GM12878 (cell line): ENCODE results near the gene SLC25A42. TPM values are rescaled to one million over a fixed set of nuclear protein-coding genes. Genes with fewer than 3 reads are reported as not detected.

ENCODE experiments used
- ATF7 ChIP-seq: fragments of 450-650 bp; IDR thresholded peaks from 2 replicates; pipeline ENCODE4 v1.6.1; 2016; ENCODE audit warnings: low read depth, mild to moderate bottlenecking
- BACH1 ChIP-seq: fragments of 450-650 bp; IDR thresholded peaks from 2 replicates; pipeline ENCODE4 v1.6.1; 2017; ENCODE audit warnings: mild to moderate bottlenecking, borderline replicate concordance
- CHD4 ChIP-seq: fragments of 200-600 bp; sonication (generic); IDR thresholded peaks from 2 replicates; pipeline ENCODE4 v1.6.1; 2016; ENCODE audit warnings: mild to moderate bottlenecking
- DPF2 ChIP-seq: fragments of 450-650 bp; IDR thresholded peaks from 2 replicates; pipeline ENCODE4 v1.6.1; 2017; ENCODE audit warnings: mild to moderate bottlenecking
- EGR1 ChIP-seq, 2 experiments: IDR thresholded peaks; 1 replicate in 1 of 2; 2 replicates in 1 of 2; pipeline ENCODE4 v1.6.1; 2011 to 2012; ENCODE audit warnings: low read depth in 2 of 2, low read length in 2 of 2, borderline replicate concordance in 1 of 2, mild to moderate bottlenecking in 1 of 2, moderate library complexity in 1 of 2
- ESRRA ChIP-seq: IDR thresholded peaks from 2 replicates; pipeline ENCODE4 v1.6.1; 2012; ENCODE audit warnings: mild to moderate bottlenecking, low read length, improper control_type of control experiment
- ETV6 ChIP-seq, 2 experiments: fragments of 450-650 bp in 1 of 2; IDR thresholded peaks in 1 of 2; conservative IDR thresholded peaks in 1 of 2; 2 replicates each; pipeline ENCODE4 v1.6.1; 2014; ENCODE audit warnings: antibody characterized with exemption in 1 of 2, borderline replicate concordance in 1 of 2, low read depth in 1 of 2, mild to moderate bottlenecking in 1 of 2, moderate library complexity in 1 of 2
- FOS ChIP-seq: IDR thresholded peaks from 3 replicates; pipeline ENCODE4 v1.6.1; 2011; ENCODE audit warnings: borderline replicate concordance; ENCODE audit not compliant: insufficient read length; ENCODE audit errors: extremely low read depth
- IKZF2 ChIP-seq, 2 experiments: fragments of 450-650 bp; IDR thresholded peaks; 2 replicates each; pipeline ENCODE4 v1.6.1; 2017; ENCODE audit warnings: mild to moderate bottlenecking in 2 of 2, moderate library complexity in 2 of 2
- IRF3 ChIP-seq: fragments of 450-650 bp; IDR thresholded peaks from 2 replicates; pipeline ENCODE4 v1.6.1; 2014; ENCODE audit warnings: mild to moderate bottlenecking
- MLLT1 ChIP-seq: fragments of 450-650 bp; IDR thresholded peaks from 2 replicates; pipeline ENCODE4 v1.6.1; 2016; ENCODE audit warnings: mild to moderate bottlenecking
- MXI1 ChIP-seq: fragments of 150-350 bp; IDR thresholded peaks from 2 replicates; pipeline ENCODE4 v1.6.1; 2011; ENCODE audit warnings: low read depth, mild to moderate bottlenecking, inconsistent platforms, low read length, improper control_type of control experiment
- NFIC ChIP-seq: IDR thresholded peaks from 2 replicates; pipeline ENCODE4 v1.6.1; 2012; ENCODE audit warnings: low read depth, mild to moderate bottlenecking, inconsistent platforms, low read length, moderate library complexity
- NKRF ChIP-seq: fragments of 450-650 bp; conservative IDR thresholded peaks from 2 replicates; pipeline ENCODE4 v1.6.1; 2017; ENCODE audit warnings: mild to moderate bottlenecking, moderate library complexity
- NR2C1 ChIP-seq: fragments of 450-650 bp; IDR thresholded peaks from 2 replicates; pipeline ENCODE4 v1.6.1; 2017; ENCODE audit warnings: antibody characterized with exemption, mild to moderate bottlenecking, moderate library complexity
- PML ChIP-seq: IDR thresholded peaks from 2 replicates; pipeline ENCODE4 v1.6.1; 2012; ENCODE audit warnings: low read length, inconsistent platforms
- POLR2A ChIP-seq: IDR thresholded peaks from 2 replicates; pipeline ENCODE4 v1.6.1; 2011; ENCODE audit warnings: low read depth, mild to moderate bottlenecking, low read length
- RFX5 ChIP-seq: IDR thresholded peaks from 2 replicates; pipeline ENCODE4 v1.6.1; 2011; ENCODE audit warnings: low read depth, low read length, improper control_type of control experiment
- SIN3A ChIP-seq: IDR thresholded peaks from 2 replicates; pipeline ENCODE4 v1.6.1; 2012; ENCODE audit warnings: low read depth, low read length, improper control_type of control experiment
- SMAD1 ChIP-seq: fragments of 450-650 bp; IDR thresholded peaks from 2 replicates; pipeline ENCODE4 v1.6.1; 2018; ENCODE audit warnings: mild to moderate bottlenecking, low read depth; ENCODE audit not compliant: partially characterized antibody
- SRF ChIP-seq, 2 experiments: IDR thresholded peaks; 2 replicates each; pipeline ENCODE4 v1.6.1; 2011; ENCODE audit warnings: low read depth in 2 of 2, low read length in 2 of 2, mild to moderate bottlenecking in 1 of 2, moderate library complexity in 1 of 2
- STAT3 ChIP-seq: IDR thresholded peaks from 2 replicates; pipeline ENCODE4 v1.6.1; 2011; ENCODE audit warnings: low read depth, low read length, improper control_type of control experiment
- YBX1 ChIP-seq: fragments of 450-650 bp; IDR thresholded peaks from 2 replicates; pipeline ENCODE4 v1.6.1; 2016; ENCODE audit warnings: antibody characterized with exemption
- ZBTB11 ChIP-seq: fragments of 450-650 bp; formaldehyde crosslinking; IDR thresholded peaks from 2 replicates; pipeline ENCODE4 v1.5.0; 2022; ENCODE audit warnings: mild to moderate bottlenecking, missing genetic modification characterization
- polyA plus RNA-seq, 11 experiments: library from polyadenylated mRNA; depleted of rRNA in 4 of 11; unstranded in 6 of 11; stranded (reverse) in 5 of 11; fragments of >200 nt; fragmentation: Nextera tagmentation in 4 of 11; fragmentation: Illumina TruSeq in 1 of 11; extraction: Ambion mirVana in 4 of 11; extraction: Trizol in 1 of 11; gene quantifications; 1 replicate in 1 of 11; 2 replicates in 10 of 11; pipeline versions ENCODE4 v1.2.1 to v1.2.3, GENCODE V29; 2011 to 2016; ENCODE audit warnings: inconsistent platforms in 2 of 11, missing spikeins in 2 of 11, low read depth in 1 of 11
- total RNA-seq, 4 experiments: library from RNA; depleted of rRNA in 3 of 4; stranded (reverse); fragments of >200 nt in 3 of 4; fragmentation: Illumina TruSeq in 1 of 4; extraction: Trizol in 1 of 4; gene quantifications; 2 replicates each; pipeline versions ENCODE4 v1.2.1 to v1.2.3, GENCODE V29; 2013 to 2021

SLC25A42 gene
- total and polyA plus RNA-seq, 10 of the 15 experiments (the other 5 are each of a cell fraction or from before 2014, with no cell fraction given) = 0.24 to 19.2 (median 9.6) TPM

GRCh38 chr19:19155495-19156219, 91.9 kb downstream of the SLC25A42 start (continued):
- TF ChIP-seq SIN3A (no peak), PML (no peak), IKZF2 (IDR thresholded peaks at IDR 0.05) (peak; percentile 71 to 73; a peak in 3 of 4 replicates), BACH1 (peak; percentile 44; the same call in 1 of the 2 replicates), NFIC (0 out of 2 replicates have a peak, but pooled peaks have one; percentile 48), CHD4 (no peak), MXI1 (no peak), FOS (no peak), ETV6 (conservative IDR thresholded peaks at IDR 0.05 in 1 of 2, IDR thresholded peaks at IDR 0.05 in 1 of 2; ENCODE audit: borderline replicate concordance in 1 of 2, low read depth in 1 of 2) (no peak), NKRF (no peak), STAT3 (no peak), POLR2A (peak; percentile 62), ZBTB11 (CRISPR knock-in tag) (no peak), NR2C1 (no peak), DPF2 (0 out of 2 replicates have a peak, but pooled peaks have one; percentile 34), RFX5 (no peak; the same call in 1 of the 2 replicates), ESRRA (no peak), SRF (IDR thresholded peaks at IDR 0.05; ENCODE audit: low read depth in 2 of 2, low read length in 2 of 2) (no peak), EGR1 (IDR thresholded peaks at IDR 0.05; ENCODE audit: borderline replicate concordance in 1 of 2, low read depth in 2 of 2, low read length in 2 of 2) (peak; percentile 34 to 89), YBX1 (no peak), IRF3 (no peak), SMAD1 (no peak), ATF7 (no peak), MLLT1 (no peak)
